Occipital lobe (tissue), 2 donors: ENCODE results near the gene CCDC47. TPM values are rescaled to one million over a fixed set of nuclear protein-coding genes. Genes with fewer than 3 reads are reported as not detected.
"Not testable (repeated sequence)": the region's sequence is repeated elsewhere in the genome, so short reads cannot be mapped to it uniquely, and the experiment has no call there.

ENCODE experiments used
- DNase-seq: peaks from one replicate; lab custom pipeline; 2025; lab: John Stamatoyannopoulos, UW
- total RNA-seq: library from RNA; depleted of rRNA; stranded (reverse); fragments of >200 nt; gene quantifications from one replicate; pipeline ENCODE4 v1.2.3, GENCODE V29; 2014

Gene CCDC47
- total RNA-seq: 49.9 TPM

GRCh38 chr17:63773272-63774140 lies at the start of gene CCDC47:
Gene CCDC47, minus strand, starts transcription at chr17:63773597. Its CDS starts 7,422 bp downstream, at chr17:63766175.
- peak; percentile 99 for DNase-seq

GRCh38 chr17:63822537-63822936 lies 49.1 kb upstream of the CCDC47 start:
- no peak for DNase-seq

- DNase-seq: no peak
Observed at GRCh38 chr17:63821804-63822203, 48.4 kb upstream of the CCDC47 start.

DNA sequence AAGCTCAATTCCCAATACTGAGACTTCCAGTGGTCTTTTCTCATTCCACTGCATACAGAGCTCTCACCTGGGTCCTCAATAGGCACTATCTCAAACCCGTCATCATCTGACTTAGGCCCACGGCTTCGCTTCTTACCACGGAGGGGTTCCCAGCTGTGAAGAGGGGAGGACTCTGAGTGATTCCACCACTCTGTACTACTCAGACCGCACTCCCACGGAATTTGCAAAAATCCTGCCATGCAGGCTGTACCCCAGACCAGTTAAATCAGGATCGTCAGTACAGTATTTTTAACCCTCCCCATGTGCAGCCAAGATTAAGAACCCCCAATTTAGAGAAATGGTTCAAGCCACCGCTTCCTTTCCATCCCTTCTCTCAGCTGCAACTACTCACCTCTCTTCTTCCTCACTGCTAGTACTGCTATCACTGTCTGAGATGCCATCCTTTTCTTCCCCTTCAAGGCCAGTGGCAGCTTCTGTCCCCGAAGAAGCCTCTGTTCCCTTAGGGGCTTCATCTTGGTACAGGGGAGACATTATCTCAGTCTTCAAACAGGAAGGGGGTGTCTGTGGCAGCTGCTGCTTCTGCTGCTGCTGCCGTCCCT lies 47.7 kb upstream of the CCDC47 start:
- no peak for DNase-seq

GRCh38 chr17:63819585-63820537 lies 46.5 kb upstream of the CCDC47 start:
- no peak for DNase-seq

DNA sequence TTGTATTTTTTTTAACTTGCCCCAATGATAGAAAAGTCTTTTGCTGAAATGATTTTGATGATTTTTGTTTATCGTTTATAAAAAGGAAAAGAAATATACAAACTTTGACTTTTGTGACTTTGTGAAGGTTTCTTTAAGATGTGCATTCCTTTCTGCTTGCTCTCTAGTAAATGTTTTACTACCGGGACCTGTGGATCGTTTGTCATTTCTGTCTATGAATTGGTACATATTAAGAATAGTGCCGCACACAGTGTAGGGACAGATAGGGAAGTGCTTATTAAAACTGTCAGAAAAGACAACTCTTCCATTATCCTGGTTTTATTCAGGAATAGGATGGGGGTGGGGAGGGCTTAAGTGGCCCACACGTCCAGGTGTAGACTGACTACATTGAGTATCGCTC lies 45.7 kb upstream of the CCDC47 start:
- DNase-seq: no peak

DNA sequence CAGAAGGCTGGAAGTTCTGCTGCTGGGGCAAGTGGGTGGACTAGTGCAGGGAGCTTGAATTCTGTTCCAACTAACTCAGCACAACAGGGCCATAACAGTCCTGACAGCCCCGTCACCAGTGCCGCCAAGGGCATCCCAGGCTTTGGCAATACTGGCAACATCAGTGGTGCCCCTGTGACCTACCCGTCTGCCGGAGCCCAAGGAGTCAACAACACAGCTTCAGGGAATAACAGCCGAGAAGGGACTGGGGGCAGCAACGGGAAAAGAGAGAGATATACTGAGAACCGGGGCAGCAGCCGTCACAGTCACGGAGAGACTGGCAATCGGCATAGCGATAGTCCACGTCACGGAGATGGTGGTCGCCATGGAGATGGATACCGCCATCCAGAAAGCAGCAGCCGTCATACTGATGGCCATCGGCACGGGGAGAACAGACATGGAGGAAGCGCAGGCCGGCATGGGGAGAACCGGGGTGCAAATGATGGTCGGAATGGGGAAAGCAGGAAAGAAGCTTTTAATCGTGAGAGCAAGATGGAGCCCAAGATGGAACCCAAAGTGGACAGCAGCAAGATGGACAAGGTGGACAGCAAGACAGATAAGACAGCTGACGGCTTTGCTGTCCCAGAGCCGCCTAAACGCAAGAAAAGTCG lies 44.5 kb upstream of the CCDC47 start:
- DNase-seq: no peak

GRCh38 chr17:63816669-63817068 lies 43.3 kb upstream of the CCDC47 start:
- DNase-seq: no peak

DNA sequence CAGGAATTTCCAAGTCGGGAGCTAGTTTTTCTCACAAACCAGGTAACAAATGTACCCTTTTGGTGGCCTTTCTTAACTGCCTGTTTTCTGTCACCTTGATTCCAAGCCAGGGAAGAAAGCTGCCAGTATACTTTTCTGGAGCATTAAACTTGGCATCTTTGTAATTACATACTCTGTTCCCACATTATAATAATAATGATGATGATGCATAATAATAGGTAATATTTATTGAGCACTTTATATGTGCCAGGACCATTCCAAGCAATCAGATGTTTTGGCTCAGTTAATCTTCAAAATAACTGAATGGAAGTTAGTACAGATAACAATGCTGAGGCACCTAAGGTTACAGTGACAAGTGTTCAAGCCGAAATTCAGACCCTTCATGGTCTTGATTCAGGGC lies 42.7 kb upstream of the CCDC47 start:
- no peak for DNase-seq

DNA sequence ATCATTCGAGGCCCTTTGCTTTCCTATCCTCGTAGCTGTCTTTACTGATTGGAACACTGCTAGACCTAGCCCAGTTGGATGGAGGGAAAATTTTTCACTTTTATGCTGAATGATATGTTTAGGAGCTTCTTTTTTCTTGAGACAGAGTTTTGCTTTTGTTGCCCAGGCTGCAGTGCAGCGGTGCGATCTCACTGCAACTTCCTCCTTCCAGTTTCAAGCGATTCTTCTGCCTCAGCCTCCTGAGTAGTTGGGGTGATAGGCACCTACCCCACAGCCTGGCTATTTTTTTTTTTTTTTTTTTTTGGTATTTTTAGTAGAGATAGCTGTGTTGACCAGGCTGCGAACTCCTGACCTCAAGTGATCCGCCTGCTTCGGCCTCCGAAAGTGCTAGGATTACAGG lies 36.6 kb upstream of the CCDC47 start:
- no peak for DNase-seq

- DNase-seq: no peak
Observed at GRCh38 chr17:63805591-63805990, 32.2 kb upstream of the CCDC47 start.

DNA sequence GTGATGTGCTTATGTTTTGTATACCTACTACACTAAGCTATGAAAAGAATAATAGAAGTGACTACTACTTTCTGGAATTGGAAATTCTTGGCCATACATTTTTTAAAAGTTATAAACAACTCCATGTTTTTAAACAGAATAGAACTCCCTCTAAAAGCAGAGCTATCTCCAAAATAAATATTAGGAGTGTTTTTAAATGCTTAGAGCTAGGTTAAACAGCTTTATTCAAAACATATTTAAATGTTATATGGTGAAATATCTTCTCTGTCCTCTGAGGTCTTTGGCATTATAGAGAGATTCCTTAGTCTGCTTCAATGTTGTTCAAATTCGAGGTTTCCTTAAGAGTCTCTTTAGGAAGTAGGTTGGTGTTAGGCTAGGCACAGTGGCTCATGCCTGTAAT lies 30.9 kb upstream of the CCDC47 start:
- no peak for DNase-seq

DNA sequence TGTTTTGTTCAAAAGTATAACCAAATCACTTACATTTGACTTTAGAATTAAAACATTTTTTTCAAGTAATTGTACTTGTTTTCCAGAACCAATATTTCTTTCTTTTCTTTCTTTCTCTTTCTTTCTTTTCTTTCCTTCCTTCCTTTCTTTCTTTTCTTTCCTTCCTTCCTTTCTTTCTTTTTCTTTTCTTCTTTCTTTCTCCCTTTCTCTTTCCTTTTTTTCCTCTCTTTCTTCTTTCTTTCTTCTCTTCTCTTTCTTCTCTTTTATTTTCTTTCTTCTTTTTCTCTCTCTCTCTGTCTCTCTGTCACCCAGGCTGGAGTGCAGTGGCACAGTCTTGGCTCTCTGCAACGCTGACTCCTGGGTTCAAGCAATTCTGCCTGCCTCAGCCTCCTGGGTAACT lies 27.4 kb upstream of the CCDC47 start:
- DNase-seq: no peak

DNA sequence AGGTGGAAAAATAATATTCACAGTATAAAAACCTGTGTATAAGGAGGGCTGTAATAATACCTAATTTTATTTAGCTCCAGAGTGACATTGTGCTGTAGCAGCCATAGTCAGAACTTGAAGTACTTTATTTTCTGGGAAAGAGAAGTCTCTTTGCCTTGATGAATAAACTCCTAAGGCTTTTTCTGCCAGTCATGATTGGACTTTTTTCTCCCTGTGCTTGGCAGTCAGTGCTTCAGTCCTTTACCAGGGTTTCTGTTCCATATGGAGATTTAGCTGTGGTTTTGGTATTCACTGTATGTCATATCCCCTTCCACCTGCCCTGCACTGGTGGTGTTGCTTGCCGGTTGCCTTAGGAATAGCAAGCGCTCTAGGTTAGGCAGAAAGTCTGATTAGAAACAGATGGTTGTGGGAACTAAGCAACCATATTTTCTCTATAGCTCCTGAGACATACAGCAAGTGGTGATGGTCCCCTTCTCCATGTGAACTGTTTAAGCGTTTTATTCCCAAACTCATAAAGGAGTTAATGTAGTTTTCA lies 25.2 kb upstream of the CCDC47 start:
- no peak for DNase-seq

GRCh38 chr17:63796375-63796774 lies 23.0 kb upstream of the CCDC47 start:
- not testable (repeated sequence) for DNase-seq

DNA sequence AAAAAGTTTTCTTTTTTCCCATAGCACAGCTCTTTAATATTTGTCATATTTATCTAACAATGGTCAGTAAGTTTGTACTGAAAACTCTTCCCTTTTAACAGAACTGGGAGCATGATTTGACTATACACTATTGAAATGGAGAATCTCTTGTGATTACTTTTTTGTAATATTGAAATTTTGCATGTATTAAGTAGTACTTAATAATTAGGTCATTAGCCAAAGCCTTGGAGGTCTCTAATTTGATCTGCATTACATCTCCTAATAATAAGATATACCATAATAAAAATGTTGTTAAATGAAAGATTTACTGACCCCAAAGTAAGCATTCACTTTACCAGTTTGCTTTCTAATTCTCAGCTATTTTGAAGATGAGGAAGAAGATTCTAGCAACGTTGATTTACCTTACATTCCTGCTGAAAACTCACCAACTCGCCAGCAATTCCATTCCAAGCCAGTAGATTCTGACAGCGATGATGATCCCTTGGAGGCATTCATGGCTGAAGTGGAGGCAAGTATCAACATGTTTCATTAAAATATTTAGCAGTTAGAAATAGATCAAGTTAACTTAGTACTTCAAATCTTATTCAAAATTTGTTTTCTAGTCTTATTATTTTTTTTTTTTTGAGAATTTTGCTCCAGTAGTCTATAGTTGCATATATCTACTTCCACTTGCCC lies 18.8 kb upstream of the CCDC47 start:
- no peak for DNase-seq

- no peak for DNase-seq
Observed at GRCh38 chr17:63790057-63790456, 16.7 kb upstream of the CCDC47 start.

- DNase-seq: no peak
Observed at GRCh38 chr17:63786971-63787711, 13.7 kb upstream of the CCDC47 start.

- no peak for DNase-seq
Observed at GRCh38 chr17:63786117-63786516, 12.7 kb upstream of the CCDC47 start.

DNA sequence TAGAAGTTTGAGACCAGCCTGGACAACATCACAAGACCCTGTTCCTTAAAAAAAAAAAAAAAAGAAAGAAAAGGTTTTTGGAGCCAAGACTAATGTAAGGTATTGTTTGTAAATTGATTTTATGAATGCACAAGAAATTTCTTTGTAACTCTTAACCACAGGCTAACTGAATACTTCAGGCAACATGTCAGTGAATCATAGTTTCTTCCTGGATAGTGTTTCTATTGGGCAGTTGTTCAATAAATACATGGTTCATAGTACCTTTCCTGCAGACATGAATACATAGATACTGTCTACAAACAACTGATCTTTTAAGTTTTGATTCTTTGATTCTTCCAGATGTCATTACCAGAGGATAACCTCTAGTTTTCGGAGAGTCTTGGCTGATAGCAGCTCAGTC lies 12.2 kb upstream of the CCDC47 start:
- no peak for DNase-seq
